GM21367 (cell line): ENCODE measurements around the gene OPRM1.
"Not testable (repeated sequence)": the region's sequence is repeated elsewhere in the genome, so short reads cannot be mapped to it uniquely, and the experiment has no call there.

Source experiments
- ATAC-seq: cut with Tn5 transposase; IDR thresholded peaks from one replicate; pipeline ENCODE4 v1.9.1; 2021; ENCODE audit not compliant: unreplicated experiment

Gene OPRM1

GRCh38 chr6:154201688-154202087, 162.6 kb downstream of the OPRM1 start:
- not testable (repeated sequence) for ATAC-seq

GRCh38 chr6:154202339-154202738, 163.3 kb downstream of the OPRM1 start:
- ATAC-seq: no peak

- no peak for ATAC-seq
These were observed 163.9 kb downstream of the OPRM1 start for GRCh38 chr6:154202958-154203357.

GRCh38 chr6:154206141-154206540, 167.1 kb downstream of the OPRM1 start:
- ATAC-seq: no peak

GRCh38 chr6:154206996-154207395, 168.0 kb downstream of the OPRM1 start:
- ATAC-seq: no peak

- ATAC-seq: no peak
These were observed 170.5 kb downstream of the OPRM1 start for GRCh38 chr6:154209555-154209954.

GRCh38 chr6:154210678-154211077, 171.6 kb downstream of the OPRM1 start:
- ATAC-seq: no peak

- ATAC-seq: no peak
These were observed 174.7 kb downstream of the OPRM1 start for GRCh38 chr6:154213782-154214181.

GRCh38 chr6:154218301-154218700, 179.3 kb downstream of the OPRM1 start:
- ATAC-seq: no peak

GRCh38 chr6:154218787-154219186, 179.7 kb downstream of the OPRM1 start:
- ATAC-seq: no peak

- no peak for ATAC-seq
These were observed 180.2 kb downstream of the OPRM1 start for GRCh38 chr6:154219250-154219649.

- ATAC-seq: no peak
These were observed 183.7 kb downstream of the OPRM1 start for GRCh38 chr6:154222716-154223115.

GRCh38 chr6:154223296-154223695, 184.3 kb downstream of the OPRM1 start:
- ATAC-seq: no peak

GRCh38 chr6:154226461-154226860, 187.4 kb downstream of the OPRM1 start:
- no peak for ATAC-seq

- no peak for ATAC-seq
These were observed 189.0 kb downstream of the OPRM1 start for GRCh38 chr6:154227862-154228520.

- ATAC-seq: no peak
These were observed 189.5 kb downstream of the OPRM1 start for GRCh38 chr6:154228521-154228905.

GRCh38 chr6:154229786-154230185, 190.7 kb downstream of the OPRM1 start:
- peak; percentile 57 for ATAC-seq

GRCh38 chr6:154230393-154230792, 191.4 kb downstream of the OPRM1 start:
- no peak for ATAC-seq

GRCh38 chr6:154230910-154231595, 192.0 kb downstream of the OPRM1 start:
- ATAC-seq: no peak

- ATAC-seq: no peak
These were observed 193.2 kb downstream of the OPRM1 start for GRCh38 chr6:154232013-154232910.

GRCh38 chr6:154233383-154233782, 194.3 kb downstream of the OPRM1 start:
- no peak for ATAC-seq
